D341Med (cell line): ENCODE measurements around the gene CHERP.

Experiments used
- DNase-seq: peaks from one replicate; pipeline ENCODE4 v3.0.0; 2012; ENCODE audit warnings: low spot score

Gene CHERP

GRCh38 chr19:16542045-16542909 is at the start of gene CHERP:
Gene CHERP (minus strand): TSS chr19:16542437. CDS start chr19:16542378, 59 bp downstream.
- peak; percentile 98 for DNase-seq

- DNase-seq, result peak; percentile 64
These were observed 48.9 kb upstream of the CHERP start for GRCh38 chr19:16590876-16591802.

GRCh38 chr19:16589917-16590316 is 47.7 kb upstream of the CHERP start:
- peak; percentile 54 for DNase-seq

GRCh38 chr19:16588824-16589577 is 46.8 kb upstream of the CHERP start:
- DNase-seq, result no peak

GRCh38 chr19:16587833-16588823 is 45.9 kb upstream of the CHERP start:
- DNase-seq, result no peak

- no peak for DNase-seq
These were observed 45.0 kb upstream of the CHERP start for GRCh38 chr19:16586991-16587832.

GRCh38 chr19:16586477-16586871 is 44.2 kb upstream of the CHERP start:
- DNase-seq, result no peak

GRCh38 chr19:16585808-16586476 is 43.7 kb upstream of the CHERP start:
- DNase-seq, result no peak

- DNase-seq, result no peak
These were observed 43.0 kb upstream of the CHERP start for GRCh38 chr19:16585094-16585801.

- DNase-seq, result peak; percentile 92
These were observed 42.2 kb upstream of the CHERP start for GRCh38 chr19:16584248-16585093.

GRCh38 chr19:16582486-16583261 is 40.4 kb upstream of the CHERP start:
- DNase-seq, result no peak

- no peak for DNase-seq
These were observed 39.7 kb upstream of the CHERP start for GRCh38 chr19:16581971-16582343.

- no peak for DNase-seq
These were observed 39.1 kb upstream of the CHERP start for GRCh38 chr19:16581145-16581970.

GRCh38 chr19:16579381-16579780 is 37.1 kb upstream of the CHERP start:
- DNase-seq, result no peak

GRCh38 chr19:16577531-16577985 is 35.3 kb upstream of the CHERP start:
- no peak for DNase-seq
